ENCODE results near the gene AIF1L. TPM values are rescaled to one million over a fixed set of nuclear protein-coding genes. Genes with fewer than 3 reads are reported as not detected.
"Not testable (repeated sequence)": the region's sequence is repeated elsewhere in the genome, so short reads cannot be mapped to it uniquely, and the experiment has no call there.

Gene AIF1L
- total RNA-seq, 1 donor from 2014 or later: not detected

GRCh38 chr9:131112374-131113154 is 16.2 kb downstream of the AIF1L start:
- Mint-ChIP-seq H3K27ac (no peak overlapping the region), H3K4me3 (no peak overlapping the region), H3K9me3 (no peaks in the 10 kb centered on the region), H3K4me1 (no peaks in the 10 kb centered on the region), H3K27me3 (peaks cover 12% of the 10 kb centered on the region), H3K36me3 (ENCODE audit: low read depth) (no peaks in the 10 kb centered on the region)
- intact Hi-C loops (cut with micrococcal nuclease): no loop called here
- DNase-seq: no peak
- ATAC-seq (ENCODE audit: low read depth): no peak
- CTCF ChIA-PET: no interaction called here
- POLR2A ChIA-PET: interaction anchor here (1.2 kb wide), 1 partner anchor 13 kb away, joined by 3 read pairs; the partner anchor contains the start of gene NUP214
- TF ChIP-seq, protein P1, sequence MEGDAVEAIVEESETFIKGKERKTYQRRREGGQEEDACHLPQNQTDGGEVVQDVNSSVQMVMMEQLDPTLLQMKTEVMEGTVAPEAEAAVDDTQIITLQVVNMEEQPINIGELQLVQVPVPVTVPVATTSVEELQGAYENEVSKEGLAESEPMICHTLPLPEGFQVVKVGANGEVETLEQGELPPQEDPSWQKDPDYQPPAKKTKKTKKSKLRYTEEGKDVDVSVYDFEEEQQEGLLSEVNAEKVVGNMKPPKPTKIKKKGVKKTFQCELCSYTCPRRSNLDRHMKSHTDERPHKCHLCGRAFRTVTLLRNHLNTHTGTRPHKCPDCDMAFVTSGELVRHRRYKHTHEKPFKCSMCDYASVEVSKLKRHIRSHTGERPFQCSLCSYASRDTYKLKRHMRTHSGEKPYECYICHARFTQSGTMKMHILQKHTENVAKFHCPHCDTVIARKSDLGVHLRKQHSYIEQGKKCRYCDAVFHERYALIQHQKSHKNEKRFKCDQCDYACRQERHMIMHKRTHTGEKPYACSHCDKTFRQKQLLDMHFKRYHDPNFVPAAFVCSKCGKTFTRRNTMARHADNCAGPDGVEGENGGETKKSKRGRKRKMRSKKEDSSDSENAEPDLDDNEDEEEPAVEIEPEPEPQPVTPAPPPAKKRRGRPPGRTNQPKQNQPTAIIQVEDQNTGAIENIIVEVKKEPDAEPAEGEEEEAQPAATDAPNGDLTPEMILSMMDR (IDR thresholded peaks at IDR 0.05): no peak

- ChIA-PET CTCF (no interaction called here), POLR2A (interaction anchor here (1.2 kb wide), 1 partner anchor 12 kb away, joined by 3 read pairs; the partner anchor contains the start of gene NUP214)
- H3K36me3 Mint-ChIP-seq (ENCODE audit: low read depth): no peaks in the 10 kb centered on the region
- no peak overlapping the region for H3K27ac Mint-ChIP-seq
- intact Hi-C loops (cut with micrococcal nuclease): no loop called here
- DNase-seq: no peak
- no peaks in the 10 kb centered on the region for H3K4me1 Mint-ChIP-seq
- H3K9me3 Mint-ChIP-seq: no peaks in the 10 kb centered on the region
- TF ChIP-seq, protein P1 (IDR thresholded peaks at IDR 0.05): no peak
- H3K27me3 Mint-ChIP-seq: peaks cover 10% of the 10 kb centered on the region
- no peak overlapping the region for H3K4me3 Mint-ChIP-seq
- no peak for ATAC-seq (ENCODE audit: low read depth)
Observed at GRCh38 chr9:131113655-131114054, 17.3 kb downstream of the AIF1L start.

DNA sequence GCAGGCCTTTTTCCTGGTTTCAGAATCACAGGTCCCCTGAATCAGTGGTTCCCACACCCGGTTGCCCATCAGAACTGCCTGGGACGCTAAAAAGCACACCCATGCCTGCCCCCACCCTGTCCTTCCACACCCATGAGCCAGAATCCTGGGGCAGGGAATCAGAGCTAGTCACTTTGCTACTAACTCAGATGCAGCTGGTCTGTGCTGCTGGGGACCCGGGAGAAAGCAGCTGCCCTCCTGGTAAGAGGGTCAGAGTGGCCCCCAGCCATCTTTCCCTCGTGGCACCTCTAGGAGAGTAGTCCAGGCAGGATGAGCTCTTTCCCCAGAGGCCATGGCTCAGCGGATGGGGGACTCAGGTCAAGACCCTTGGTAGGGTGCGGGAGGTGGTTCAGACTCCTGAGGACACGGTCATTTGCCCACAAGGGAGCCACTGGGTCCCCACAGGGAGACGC is 17.8 kb downstream of the AIF1L start:
- intact Hi-C loops (cut with micrococcal nuclease): no loop called here
- CTCF ChIA-PET: no interaction called here
- Mint-ChIP-seq H3K4me3 (no peak overlapping the region), H3K4me1 (no peaks in the 10 kb centered on the region), H3K27me3 (peaks cover 10% of the 10 kb centered on the region), H3K36me3 (ENCODE audit: low read depth) (no peaks in the 10 kb centered on the region), H3K27ac (no peak overlapping the region), H3K9me3 (no peaks in the 10 kb centered on the region)
- POLR2A ChIA-PET: no interaction called here
- ATAC-seq (ENCODE audit: low read depth): no peak
- TF ChIP-seq, protein P1 (IDR thresholded peaks at IDR 0.05): no peak
- no peak for DNase-seq

- POLR2A ChIA-PET; H3K9me3 Mint-ChIP-seq; ATAC-seq (ENCODE audit: low read depth); H3K4me3 Mint-ChIP-seq; DNase-seq; H3K36me3 Mint-ChIP-seq (ENCODE audit: low read depth); intact Hi-C loops (cut with micrococcal nuclease); CTCF ChIA-PET; H3K27ac Mint-ChIP-seq; H3K4me1 Mint-ChIP-seq: not testable (repeated sequence)
- H3K27me3 Mint-ChIP-seq: peaks cover 17% of the 10 kb centered on the region
Observed at GRCh38 chr9:131115360-131115742, 19.0 kb downstream of the AIF1L start.

DNA sequence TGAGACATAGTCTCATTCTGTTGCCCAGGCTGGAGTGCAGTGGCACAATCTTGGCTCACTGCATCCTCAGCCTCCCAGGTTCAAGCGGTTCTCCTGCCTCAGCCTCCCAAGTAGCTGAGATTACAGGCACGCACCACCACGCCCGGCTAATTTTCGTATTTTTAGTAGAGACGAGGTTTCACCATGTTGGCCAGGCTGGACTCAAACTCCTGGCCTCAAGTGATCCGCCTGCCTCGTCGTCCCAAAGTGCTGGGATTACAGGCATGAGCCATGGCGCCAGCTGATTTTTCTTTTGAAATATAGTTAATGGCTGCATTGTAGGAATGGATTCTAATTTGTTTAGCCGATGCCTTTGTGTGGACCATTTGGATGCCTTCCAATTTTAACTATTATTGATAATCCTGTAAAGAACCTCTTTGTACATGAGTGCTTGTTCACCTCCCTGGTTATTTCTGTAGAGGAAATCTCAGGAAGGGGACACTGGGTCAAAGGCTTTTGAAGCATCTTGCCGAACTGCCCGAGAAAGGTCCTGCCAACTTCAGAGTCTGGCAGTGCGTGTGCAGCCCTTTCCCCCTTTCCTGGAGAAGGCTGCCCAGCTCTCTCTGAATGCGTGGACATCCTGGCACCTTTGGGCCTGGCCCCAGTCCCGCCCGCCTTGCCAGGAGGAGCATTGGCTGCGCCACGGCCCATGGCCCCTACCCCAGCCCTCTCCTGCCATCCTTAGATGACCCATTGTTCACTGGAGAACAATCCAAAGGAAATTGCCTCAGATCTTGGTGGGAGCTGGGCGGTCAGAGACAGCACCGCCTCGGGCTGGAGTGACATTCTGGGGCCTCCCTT is 20.2 kb downstream of the AIF1L start:
- TF ChIP-seq, protein P1 (IDR thresholded peaks at IDR 0.05): no peak
- H3K9me3 Mint-ChIP-seq: no peaks in the 10 kb centered on the region
- H3K36me3 Mint-ChIP-seq (ENCODE audit: low read depth): no peaks in the 10 kb centered on the region
- no peak overlapping the region for H3K4me3 Mint-ChIP-seq
- ChIA-PET CTCF (no interaction called here), POLR2A (no interaction called here)
- no peaks in the 10 kb centered on the region for H3K4me1 Mint-ChIP-seq
- no peak for ATAC-seq (ENCODE audit: low read depth)
- intact Hi-C loops (cut with micrococcal nuclease): no loop called here
- no peak for DNase-seq
- H3K27me3 Mint-ChIP-seq: peaks cover 15% of the 10 kb centered on the region
- H3K27ac Mint-ChIP-seq: no peak overlapping the region

Data from activated B cell treated with CpG ODN at 0.5 μM for 24 hours (primary cell).